HL-60 (cell line): ENCODE results near the gene SPATA32.
"Not testable (repeated sequence)": the region's sequence is repeated elsewhere in the genome, so short reads cannot be mapped to it uniquely, and the experiment has no call there.

Source experiments
- DNase-seq, 2 experiments: peaks; one replicate each; pipeline ENCODE4 v3.0.0-alpha.2; 2010 to 2020; ENCODE audit warnings: low read depth in 1 of 2, low spot score in 1 of 2
- H3K27ac ChIP-seq: fragments of 250-450 bp; sonication (Bioruptor Pico); replicated peaks from 2 replicates; pipeline ENCODE4 v1.5.1; 2020; ENCODE audit warnings: mild to moderate bottlenecking, moderate library complexity
- H3K27me3 ChIP-seq: fragments of 250-450 bp; sonication (Bioruptor Pico); 2 replicates; pipeline ENCODE4 v1.5.1; 2021; ENCODE audit warnings: mild to moderate bottlenecking, moderate library complexity; ENCODE audit not compliant: insufficient read depth, poor library complexity, severe bottlenecking
- H3K4me3 ChIP-seq: replicated peaks from 2 replicates; pipeline ENCODE4 v1.5.1; 2011; ENCODE audit warnings: mild to moderate bottlenecking, control low read depth, low read length; ENCODE audit not compliant: insufficient read depth
- CTCF ChIP-seq: IDR thresholded peaks from one replicate; pipeline ENCODE4 v1.5.1; 2011; ENCODE audit warnings: low read length, control low read depth, inconsistent platforms; ENCODE audit not compliant: insufficient read depth
- GABPA ChIP-seq: IDR thresholded peaks from 2 replicates; pipeline ENCODE4 v1.6.1; 2012; ENCODE audit warnings: low read depth
- POLR2AphosphoS5 ChIP-seq: IDR thresholded peaks from 2 replicates; pipeline ENCODE4 v1.6.1; 2012; ENCODE audit warnings: low read depth
- REST ChIP-seq: IDR thresholded peaks from 2 replicates; pipeline ENCODE4 v1.6.1; 2012; ENCODE audit warnings: low read depth; ENCODE audit not compliant: insufficient replicate concordance
- SPI1 ChIP-seq: IDR thresholded peaks from 2 replicates; pipeline ENCODE4 v1.6.1; 2012; ENCODE audit warnings: low read depth, mild to moderate bottlenecking, borderline replicate concordance

The SPATA32 gene

GRCh38 chr17:45302649-45303173 is 40.8 kb upstream of the SPATA32 start:
- Histone ChIP-seq H3K4me3 (no peak overlapping the region), H3K27ac (no peak overlapping the region), H3K27me3 (no peaks in the 10 kb centered on the region)
- no peak for DNase-seq
- TF ChIP-seq CTCF = no peak
- no peak for TF ChIP-seq SPI1
- no peak for TF ChIP-seq POLR2AphosphoS5
- TF ChIP-seq REST = no peak
- TF ChIP-seq GABPA = no peak

- DNase-seq, H3K27me3 ChIP-seq, H3K27ac ChIP-seq, H3K4me3 ChIP-seq: not testable (repeated sequence)
Measured at GRCh38 chr17:45302220-45302619, 40.3 kb upstream of the SPATA32 start.

GRCh38 chr17:45301674-45302073 is 39.8 kb upstream of the SPATA32 start:
- no peak for DNase-seq
- Histone ChIP-seq H3K27me3 (no peaks in the 10 kb centered on the region), H3K27ac (no peak overlapping the region), H3K4me3 (no peak overlapping the region)
- TF ChIP-seq GABPA (no peak), SPI1 (no peak), POLR2AphosphoS5 (no peak), REST (no peak), CTCF (no peak)

GRCh38 chr17:45300060-45300751 is 38.3 kb upstream of the SPATA32 start:
- H3K27ac ChIP-seq = no peak overlapping the region
- TF ChIP-seq SPI1 (no peak), GABPA (no peak), REST (no peak), CTCF (no peak), POLR2AphosphoS5 (no peak)
- no peak overlapping the region for H3K4me3 ChIP-seq
- no peaks in the 10 kb centered on the region for H3K27me3 ChIP-seq
- no peak for DNase-seq
